ENCODE measurements around the gene KRTAP4-12.
"Not testable (repeated sequence)": the region's sequence is repeated elsewhere in the genome, so short reads cannot be mapped to it uniquely, and the experiment has no call there.

The KRTAP4-12 gene

GRCh38 chr17:41123991-41124371, at the start of gene KRTAP4-12:
Gene KRTAP4-12, minus strand, starts transcription at chr17:41124182. Its CDS starts 60 bp downstream, at chr17:41124122.
- not testable (repeated sequence) for DNase-seq (ENCODE audit: low read depth); H3K4me3 ChIP-seq (ENCODE audit: control insufficient read depth, low read depth, low read length)

DNA sequence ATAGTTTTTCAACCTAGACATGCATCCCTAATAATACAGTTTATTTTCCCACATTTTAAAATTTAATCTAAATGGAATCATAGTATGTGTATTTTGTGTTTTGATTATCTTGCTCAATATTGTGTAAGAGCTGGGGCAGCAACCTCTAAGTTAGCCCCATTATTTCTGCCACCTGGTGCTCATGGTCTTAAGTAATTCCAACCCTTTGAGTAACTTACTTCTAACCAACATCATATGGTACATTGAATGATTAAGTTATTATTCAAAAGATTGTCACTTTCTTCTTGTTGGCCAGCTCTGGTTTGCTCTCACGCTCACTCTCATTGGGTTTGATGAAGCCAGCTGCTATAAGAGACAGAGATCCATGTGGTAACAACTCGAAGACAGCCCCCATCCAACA, 47.9 kb upstream of the KRTAP4-12 start:
- TF ChIP-seq, protein P1, sequence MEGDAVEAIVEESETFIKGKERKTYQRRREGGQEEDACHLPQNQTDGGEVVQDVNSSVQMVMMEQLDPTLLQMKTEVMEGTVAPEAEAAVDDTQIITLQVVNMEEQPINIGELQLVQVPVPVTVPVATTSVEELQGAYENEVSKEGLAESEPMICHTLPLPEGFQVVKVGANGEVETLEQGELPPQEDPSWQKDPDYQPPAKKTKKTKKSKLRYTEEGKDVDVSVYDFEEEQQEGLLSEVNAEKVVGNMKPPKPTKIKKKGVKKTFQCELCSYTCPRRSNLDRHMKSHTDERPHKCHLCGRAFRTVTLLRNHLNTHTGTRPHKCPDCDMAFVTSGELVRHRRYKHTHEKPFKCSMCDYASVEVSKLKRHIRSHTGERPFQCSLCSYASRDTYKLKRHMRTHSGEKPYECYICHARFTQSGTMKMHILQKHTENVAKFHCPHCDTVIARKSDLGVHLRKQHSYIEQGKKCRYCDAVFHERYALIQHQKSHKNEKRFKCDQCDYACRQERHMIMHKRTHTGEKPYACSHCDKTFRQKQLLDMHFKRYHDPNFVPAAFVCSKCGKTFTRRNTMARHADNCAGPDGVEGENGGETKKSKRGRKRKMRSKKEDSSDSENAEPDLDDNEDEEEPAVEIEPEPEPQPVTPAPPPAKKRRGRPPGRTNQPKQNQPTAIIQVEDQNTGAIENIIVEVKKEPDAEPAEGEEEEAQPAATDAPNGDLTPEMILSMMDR (IDR thresholded peaks at IDR 0.05; ENCODE audit: control insufficient read depth, insufficient read depth, low read depth, low read length, missing control alignments), result no peak
- no peak overlapping the region for H3K4me3 ChIP-seq (ENCODE audit: control insufficient read depth, low read depth, low read length)
- peak; percentile 67 for DNase-seq (ENCODE audit: low read depth)

GRCh38 chr17:41168121-41168520, 44.1 kb upstream of the KRTAP4-12 start, which contains the start of gene KRTAP4-3:
Gene KRTAP4-3, minus strand, starts transcription at chr17:41168221. Its CDS starts 49 bp downstream, at chr17:41168172.
- no peak within 1 kb of the TSS for H3K4me3 ChIP-seq (ENCODE audit: control insufficient read depth, low read depth, low read length)
- TF ChIP-seq, protein P1 (IDR thresholded peaks at IDR 0.05; ENCODE audit: control insufficient read depth, insufficient read depth, low read depth, low read length, missing control alignments), result no peak
- DNase-seq (ENCODE audit: low read depth), result no peak

DNA sequence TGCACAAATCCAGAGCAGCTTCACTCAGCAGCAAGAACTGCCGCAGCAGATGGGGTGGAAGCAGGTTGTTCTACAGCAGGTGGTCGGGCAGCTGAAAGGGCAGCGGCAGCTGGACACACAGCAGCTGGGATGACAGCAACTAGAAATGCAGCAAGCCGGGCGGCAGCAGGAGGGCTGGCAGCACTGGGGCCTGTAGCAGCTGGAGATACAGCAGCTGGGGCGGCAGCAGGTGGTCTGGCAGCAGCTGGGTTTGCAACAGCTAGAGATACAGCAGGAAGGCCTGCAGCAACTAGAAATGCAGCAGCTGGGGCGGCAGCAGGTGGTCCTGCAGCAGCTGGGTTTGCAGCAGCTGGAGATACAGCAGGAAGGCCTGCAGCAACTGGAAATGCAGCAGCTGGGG, 43.6 kb upstream of the KRTAP4-12 start:
- no peak for DNase-seq (ENCODE audit: low read depth)
- TF ChIP-seq, protein P1 (IDR thresholded peaks at IDR 0.05; ENCODE audit: control insufficient read depth, insufficient read depth, low read depth, low read length, missing control alignments), result no peak
- no peak overlapping the region for H3K4me3 ChIP-seq (ENCODE audit: control insufficient read depth, low read depth, low read length)

DNA sequence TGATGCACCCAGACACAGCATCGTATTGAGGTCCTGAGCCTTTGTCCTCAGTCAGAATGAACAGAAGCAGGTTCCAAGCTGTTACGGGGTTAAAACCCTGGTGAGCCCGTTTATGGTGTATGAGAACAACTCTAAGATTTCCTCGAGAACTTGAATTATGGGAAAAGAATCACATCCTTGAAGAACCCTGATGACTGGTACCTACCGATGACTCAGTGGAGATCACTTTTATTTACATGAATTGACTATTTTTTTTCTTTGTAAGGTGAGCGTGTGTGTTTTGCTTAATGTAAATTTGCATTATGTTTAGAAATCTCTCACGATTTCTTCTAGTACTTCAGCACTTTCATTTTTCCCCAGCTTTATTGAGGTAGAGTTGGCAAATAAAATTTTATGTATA, 39.8 kb upstream of the KRTAP4-12 start:
- H3K4me3 ChIP-seq (ENCODE audit: control insufficient read depth, low read depth, low read length), result no peak overlapping the region
- TF ChIP-seq, protein P1 (IDR thresholded peaks at IDR 0.05; ENCODE audit: control insufficient read depth, insufficient read depth, low read depth, low read length, missing control alignments), result no peak
- no peak for DNase-seq (ENCODE audit: low read depth)

DNA sequence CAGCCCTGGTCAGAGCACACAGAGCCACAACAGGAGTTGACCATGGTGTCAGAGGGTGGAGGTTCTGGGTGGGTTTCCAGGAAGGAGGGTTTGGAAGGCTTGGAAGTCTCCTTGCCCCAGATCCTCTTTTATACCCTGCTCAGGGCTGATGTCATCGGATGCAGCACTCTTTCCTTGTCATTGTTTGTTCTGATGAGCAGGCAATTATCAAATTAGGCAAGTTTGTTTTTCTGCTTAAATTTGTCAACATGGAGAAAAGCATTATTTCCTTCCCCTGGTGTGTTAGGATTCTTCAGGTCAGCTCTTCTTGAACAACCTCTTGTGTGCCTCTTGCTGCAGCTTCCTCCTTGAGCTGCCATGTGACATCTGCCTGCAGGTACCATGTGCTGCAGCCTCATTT, 36.7 kb upstream of the KRTAP4-12 start, which contains the start of gene KRTAP4-4:
Gene KRTAP4-4, minus strand, starts transcription at position 101 of the 400 bp plus-strand sequence. Its CDS starts 57 bp downstream, at position 44.
- H3K4me3 ChIP-seq (ENCODE audit: control insufficient read depth, low read depth, low read length), result no peak within 1 kb of the TSS
- no peak for DNase-seq (ENCODE audit: low read depth)
- TF ChIP-seq, protein P1 (IDR thresholded peaks at IDR 0.05; ENCODE audit: control insufficient read depth, insufficient read depth, low read depth, low read length, missing control alignments), result no peak

DNA sequence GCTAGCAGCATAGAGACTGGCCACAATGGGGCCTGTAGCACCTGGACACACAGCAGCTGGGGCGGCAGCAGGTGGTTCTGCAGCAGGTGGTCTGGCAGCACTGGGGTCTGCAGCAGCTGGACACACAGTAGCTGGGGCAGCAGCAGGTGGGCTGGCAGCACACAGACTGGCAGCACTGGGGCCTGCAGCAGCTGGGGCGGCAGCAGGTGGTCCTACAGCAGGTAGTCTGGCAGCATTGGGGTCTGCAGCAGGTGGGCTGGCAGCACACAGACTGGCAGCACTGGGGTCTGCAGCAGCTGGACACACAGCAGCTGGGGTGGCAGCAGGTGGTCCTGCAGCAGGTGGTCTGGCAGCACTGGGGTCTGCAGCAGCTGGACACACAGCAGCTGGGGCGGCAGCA, 36.2 kb upstream of the KRTAP4-12 start:
- H3K4me3 ChIP-seq (ENCODE audit: control insufficient read depth, low read depth, low read length); DNase-seq (ENCODE audit: low read depth): not testable (repeated sequence)

GRCh38 chr17:41153856-41154255, 29.9 kb upstream of the KRTAP4-12 start:
- H3K4me3 ChIP-seq (ENCODE audit: control insufficient read depth, low read depth, low read length), result no peak overlapping the region
- DNase-seq (ENCODE audit: low read depth), result no peak
- TF ChIP-seq, protein P1 (IDR thresholded peaks at IDR 0.05; ENCODE audit: control insufficient read depth, insufficient read depth, low read depth, low read length, missing control alignments), result no peak
